Hematopoietic multipotent progenitor cell treated with erythropoietin and hydrocortisone succinate and interleukin-3 and kit ligand, for 15 days (in vitro differentiated cells): Measurements from ENCODE around the gene DAG1.

Experiments used
- DNase-seq: peaks from one replicate; pipeline ENCODE4 v3.0.0-alpha.2; 2015; ENCODE audit warnings: low spot score

DAG1 gene

DNA sequence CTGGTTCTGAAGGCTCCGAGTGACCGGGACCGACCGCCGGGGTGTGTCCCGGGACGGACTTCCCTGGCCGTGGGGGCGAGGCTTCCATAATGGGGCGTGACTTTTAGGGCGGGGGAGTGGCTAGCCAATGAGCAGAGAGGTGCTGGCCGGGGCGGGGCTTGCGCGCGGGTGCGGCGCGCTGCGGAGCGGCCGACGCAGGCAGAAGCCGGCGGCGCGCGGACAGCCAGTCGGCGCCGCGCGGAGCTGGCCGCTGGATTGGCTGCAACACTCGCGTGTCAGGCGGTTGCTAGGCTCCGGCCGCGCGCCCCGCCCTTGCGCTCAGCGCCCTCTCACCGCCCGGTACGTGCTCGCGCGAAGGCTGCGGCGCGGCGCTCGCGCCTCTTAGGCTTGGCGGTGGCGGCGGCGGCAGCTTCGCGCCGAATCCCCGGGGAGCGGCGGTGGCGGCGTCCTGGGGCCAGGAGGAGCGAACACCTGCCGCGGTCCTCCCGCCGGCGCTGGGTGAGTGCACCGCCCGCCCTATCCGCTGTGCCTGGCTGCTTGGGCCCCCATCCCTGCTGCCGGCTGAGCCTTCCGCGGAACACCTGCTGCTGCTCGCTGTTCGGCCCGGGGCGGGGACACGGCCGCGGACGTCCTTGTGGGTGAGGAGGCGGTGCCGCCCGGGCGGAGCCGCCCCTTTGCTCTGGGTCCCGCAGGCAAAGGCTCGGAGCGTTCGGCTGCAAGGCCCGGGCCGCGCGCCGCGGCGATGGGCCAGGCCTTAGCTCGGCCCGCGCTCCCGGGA, at the start of gene DAG1:
DAG1 (plus strand) TSS at position 332 of the 778 bp plus-strand sequence. CDS start 40,268 bp downstream, outside the sequence.
- peak; percentile 95 for DNase-seq

DNA sequence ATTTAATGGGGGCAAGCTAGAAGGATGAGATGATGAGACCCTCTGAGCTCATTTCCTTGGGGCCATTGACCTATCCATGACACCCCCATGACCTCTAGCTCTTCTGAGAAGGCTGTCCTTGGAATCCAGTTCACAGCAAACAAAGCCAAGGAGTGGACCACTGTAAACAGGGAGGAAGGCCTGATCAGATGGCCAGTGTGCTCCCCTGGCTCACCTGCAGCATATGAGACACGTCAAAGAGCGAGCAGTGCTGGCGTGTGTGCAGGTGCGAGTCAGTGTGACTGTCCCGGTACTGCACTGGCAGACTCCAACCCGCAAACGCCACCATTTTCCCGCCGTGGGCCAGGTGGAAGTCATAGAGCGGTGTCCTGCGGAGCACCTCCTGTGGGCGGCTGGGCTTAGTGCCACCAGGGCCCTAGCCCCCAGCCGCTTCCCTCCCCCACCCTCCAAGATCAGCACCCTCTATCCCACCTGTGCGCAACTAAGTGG, 48.1 kb upstream of the DAG1 start:
- no peak for DNase-seq

DNA sequence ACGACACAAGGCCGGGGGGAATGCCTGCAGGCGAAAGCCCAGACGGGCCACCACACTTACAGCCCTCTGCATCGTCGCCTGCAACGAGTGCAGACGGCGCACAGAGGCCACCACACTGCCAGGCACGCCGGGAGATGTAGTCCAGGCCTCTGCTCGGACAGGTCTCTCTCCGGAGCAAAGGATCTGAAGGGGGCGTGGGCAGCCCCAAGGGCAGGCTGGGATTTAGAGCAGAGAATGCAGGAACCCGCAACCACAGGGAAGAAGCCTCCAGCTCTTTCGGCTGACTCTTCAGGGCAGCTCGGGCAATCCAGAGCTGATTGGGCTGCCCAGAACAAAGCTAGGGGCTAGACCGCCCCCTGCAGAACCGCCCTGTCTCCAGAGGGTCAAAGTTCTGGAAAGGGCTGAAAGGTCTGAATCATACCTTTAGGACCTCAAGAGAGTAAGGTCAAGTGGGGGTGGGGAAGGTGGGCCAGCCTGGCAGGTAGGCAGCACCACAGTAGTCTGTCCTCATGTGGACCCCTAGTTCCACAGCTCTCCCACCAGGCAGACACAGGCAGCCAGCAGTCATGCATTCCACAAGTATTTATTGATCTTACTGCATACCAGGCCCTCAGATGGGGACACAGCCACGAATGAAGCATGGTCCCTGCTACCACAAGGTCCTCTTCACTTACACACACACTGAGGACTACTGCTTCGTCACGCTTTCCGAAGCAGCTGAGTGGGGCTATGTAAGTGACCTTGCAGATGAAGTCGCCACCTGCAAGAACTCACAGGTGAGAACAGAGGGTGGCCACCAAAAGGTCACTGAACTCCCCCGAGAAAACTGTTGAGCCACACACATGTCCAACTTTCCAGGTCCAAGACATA, 47.5 kb upstream of the DAG1 start, which contains the start of gene AMT:
AMT (minus strand) TSS at position 95 of the 870 bp plus-strand sequence; CDS start at position 72, 23 bp downstream.
- no peak for DNase-seq

GRCh38 chr3:49424816-49425215, 45.3 kb upstream of the DAG1 start:
- no peak for DNase-seq

GRCh38 chr3:49427586-49427985, 42.5 kb upstream of the DAG1 start:
- DNase-seq: no peak

- no peak for DNase-seq
These were observed 41.4 kb upstream of the DAG1 start for GRCh38 chr3:49428752-49429080.

DNA sequence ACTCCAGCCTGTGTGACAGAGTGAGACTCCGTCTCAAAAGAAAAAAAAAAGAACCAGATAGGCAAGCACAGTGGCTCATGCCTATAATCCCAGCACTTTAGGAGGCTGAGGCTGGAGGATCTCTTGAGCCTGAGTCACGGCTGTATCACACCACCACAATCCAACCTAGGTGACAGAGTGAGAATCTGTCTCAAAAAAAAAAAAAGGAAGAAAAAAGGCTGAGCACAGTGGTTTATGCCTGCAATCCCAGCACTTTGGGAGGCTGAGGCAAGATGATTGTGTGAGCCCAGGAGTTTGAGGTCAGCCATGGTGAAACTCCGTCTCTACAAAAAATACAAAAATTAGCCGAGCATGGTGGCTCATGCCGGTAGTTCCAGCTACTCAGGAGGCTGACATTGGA, 35.3 kb upstream of the DAG1 start:
- DNase-seq: no peak

DNA sequence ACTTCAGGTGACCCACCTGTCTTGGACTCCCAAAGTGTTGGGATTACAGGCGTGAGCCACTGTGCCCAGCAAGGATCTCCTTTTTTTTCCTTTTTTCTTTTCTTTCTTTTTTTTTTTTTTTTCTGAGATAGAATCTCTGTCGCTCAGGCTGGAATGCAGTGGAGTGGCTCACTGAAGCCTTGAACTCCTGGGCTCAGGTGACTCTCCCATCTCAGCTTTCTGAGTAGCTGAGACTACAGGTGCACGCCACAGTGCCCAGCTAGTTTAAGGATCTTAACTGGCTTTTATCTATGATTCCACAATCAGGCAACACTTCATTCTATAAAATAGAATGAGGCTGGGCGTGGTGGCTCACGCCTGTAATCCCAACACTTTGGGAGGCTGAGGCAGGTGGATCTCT, 24.7 kb upstream of the DAG1 start:
- no peak for DNase-seq

DNA sequence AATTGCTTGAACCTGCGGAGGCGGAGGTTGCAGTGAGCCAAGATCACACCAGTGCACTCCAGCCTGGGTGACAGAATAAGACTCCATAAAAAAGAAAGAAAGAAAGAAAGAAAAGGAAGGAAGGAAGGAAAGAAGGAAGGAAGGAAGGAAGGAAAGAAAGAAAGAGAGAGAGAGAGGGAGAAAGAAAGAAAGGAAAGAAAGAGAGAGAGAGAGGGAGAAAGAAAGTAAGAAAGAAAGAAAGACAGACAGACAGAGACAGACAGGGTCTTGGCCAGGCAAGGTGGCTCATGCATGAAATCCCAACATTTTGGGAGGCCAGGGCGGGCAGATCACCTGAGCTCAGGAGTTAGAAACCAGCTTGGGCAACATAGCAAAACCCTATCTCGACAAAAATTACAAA, 16.4 kb upstream of the DAG1 start:
- no peak for DNase-seq

GRCh38 chr3:49454458-49454857, 15.6 kb upstream of the DAG1 start:
- DNase-seq: no peak

DNA sequence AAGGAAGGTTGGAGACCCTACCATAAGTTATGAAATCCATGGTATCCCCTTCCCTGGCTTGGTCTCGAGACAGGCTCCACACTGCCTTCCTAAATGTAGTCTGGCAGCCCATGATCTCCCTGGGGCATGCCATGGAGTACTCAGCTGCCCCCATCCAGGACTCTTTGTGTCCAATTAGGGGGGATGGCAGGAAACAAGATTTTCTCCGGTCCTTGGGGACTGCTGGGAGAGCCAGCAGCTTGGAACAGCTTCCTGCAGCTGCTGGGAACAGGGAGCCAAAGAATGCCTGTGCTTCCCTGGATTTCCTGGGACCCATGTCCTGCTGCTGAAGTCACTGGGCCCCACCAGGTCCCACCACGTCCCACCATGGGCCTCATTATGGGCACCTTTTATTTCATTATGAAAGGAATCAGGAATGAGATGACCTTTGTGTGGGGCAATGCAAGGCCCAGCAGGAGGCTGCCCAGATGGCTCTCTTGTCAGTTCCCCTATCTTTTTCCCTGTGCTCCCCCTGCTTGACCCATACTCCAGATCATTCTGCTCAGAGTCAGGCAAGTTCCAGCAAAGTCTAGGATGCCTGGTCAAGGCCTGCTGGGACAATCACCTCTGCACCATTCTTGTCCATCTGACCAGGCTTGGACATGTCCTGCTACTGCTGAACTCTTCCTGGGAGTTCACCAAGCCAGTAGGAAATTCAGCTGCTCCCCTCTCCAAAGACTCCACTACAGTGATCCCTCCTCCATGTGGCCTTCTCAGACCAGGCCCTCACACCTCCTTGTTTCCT, 15.0 kb upstream of the DAG1 start:
- no peak for DNase-seq

DNA sequence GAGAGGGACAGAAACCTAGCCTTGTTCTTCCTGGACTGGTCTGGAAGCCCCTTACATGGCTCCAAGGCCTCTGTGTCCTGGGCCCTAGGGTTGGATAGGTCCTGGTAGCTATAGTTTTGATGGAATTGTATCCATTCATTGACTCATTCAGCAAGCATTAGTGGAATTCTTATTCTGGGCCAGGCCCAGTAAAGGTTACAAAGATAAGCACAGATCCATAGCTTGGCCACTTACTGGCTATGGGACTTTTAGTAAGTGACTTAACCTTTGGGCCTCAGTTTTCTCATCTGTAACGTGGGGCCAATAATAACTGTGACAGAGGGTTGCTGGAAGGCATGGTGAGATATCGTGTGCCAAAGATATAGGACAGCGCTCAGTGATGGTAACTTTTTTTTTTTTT, 13.6 kb upstream of the DAG1 start:
- DNase-seq: no peak

- DNase-seq: no peak
These were observed 9.7 kb upstream of the DAG1 start for GRCh38 chr3:49460188-49460890.

- no peak for DNase-seq
These were observed 9.1 kb upstream of the DAG1 start for GRCh38 chr3:49460956-49461355.

DNA sequence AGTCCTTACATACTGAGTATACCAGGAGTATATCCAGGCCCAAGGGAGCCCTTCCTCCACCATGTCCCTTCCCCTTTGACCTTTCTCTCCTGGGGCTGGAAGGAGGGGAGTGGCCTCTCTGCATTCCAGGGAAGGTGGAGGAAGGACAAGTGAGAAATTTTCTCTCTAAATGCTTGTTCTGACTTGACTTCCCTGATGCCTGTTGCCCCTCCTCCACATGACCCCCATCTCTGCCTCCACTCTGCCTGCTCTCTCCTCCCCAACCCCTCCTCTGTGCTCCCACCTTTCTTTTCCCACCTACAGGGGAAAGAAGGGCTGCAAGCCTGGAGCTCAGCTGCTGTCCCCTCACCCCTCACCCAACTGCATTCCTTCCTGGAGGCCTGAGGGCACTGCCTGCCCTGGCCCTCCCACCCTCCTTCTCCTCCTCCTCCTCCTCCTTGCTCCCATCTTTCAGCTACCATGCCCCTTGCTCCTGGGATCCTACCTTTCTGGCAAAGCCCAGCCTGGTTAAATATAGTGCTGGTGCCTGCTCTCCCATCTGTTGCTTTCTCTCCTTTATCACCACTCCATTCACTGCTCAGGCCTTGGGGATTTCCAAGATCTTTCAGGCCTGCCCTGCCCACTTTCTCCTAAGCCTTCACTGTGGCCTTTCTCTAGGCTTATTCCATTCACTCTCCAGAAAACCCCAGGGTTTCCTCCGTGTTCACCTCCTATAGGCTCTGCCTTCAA, 8.5 kb upstream of the DAG1 start:
- DNase-seq: no peak

- DNase-seq: no peak
These were observed 7.8 kb upstream of the DAG1 start for GRCh38 chr3:49462222-49462621.

DNA sequence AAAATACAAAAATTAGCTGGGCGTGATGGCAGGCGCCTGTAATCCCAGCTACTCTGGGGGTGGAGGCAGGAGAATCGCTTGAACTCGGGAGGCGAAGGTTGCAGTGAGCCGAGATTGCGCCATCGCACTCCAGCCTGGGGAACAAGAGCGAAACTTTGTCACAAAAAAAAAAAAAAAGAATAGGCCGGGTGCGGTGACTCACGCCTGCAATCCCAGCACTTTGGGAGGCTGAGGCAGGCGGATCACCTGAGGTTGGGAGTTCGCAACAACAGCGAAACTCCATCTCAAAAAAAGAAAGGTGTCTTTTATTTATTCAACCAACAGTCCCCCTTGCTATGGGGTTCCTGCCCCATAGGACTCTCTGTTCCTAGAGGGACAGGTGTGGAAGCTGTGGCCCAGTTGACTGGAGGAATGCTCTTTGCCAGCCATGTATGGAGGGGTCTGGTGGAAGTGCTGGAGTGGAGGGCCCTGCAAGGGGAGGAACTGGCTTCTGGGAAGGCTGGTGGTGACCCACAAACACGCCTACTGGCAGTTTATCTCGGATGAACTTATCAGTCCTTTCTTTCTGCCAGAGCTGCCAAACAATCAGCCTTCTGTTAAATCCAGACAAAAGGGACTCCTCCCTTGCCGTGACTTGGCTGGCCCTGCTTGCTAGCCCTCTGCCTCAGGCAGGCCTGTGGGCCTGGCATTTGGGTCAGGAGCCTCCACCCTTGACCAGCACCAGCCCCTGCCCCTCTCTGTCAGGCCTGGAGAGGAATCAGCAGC, 4.6 kb upstream of the DAG1 start:
- DNase-seq: peak; percentile 22

- no peak for DNase-seq
These were observed 4.0 kb upstream of the DAG1 start for GRCh38 chr3:49466085-49466484.

DNA sequence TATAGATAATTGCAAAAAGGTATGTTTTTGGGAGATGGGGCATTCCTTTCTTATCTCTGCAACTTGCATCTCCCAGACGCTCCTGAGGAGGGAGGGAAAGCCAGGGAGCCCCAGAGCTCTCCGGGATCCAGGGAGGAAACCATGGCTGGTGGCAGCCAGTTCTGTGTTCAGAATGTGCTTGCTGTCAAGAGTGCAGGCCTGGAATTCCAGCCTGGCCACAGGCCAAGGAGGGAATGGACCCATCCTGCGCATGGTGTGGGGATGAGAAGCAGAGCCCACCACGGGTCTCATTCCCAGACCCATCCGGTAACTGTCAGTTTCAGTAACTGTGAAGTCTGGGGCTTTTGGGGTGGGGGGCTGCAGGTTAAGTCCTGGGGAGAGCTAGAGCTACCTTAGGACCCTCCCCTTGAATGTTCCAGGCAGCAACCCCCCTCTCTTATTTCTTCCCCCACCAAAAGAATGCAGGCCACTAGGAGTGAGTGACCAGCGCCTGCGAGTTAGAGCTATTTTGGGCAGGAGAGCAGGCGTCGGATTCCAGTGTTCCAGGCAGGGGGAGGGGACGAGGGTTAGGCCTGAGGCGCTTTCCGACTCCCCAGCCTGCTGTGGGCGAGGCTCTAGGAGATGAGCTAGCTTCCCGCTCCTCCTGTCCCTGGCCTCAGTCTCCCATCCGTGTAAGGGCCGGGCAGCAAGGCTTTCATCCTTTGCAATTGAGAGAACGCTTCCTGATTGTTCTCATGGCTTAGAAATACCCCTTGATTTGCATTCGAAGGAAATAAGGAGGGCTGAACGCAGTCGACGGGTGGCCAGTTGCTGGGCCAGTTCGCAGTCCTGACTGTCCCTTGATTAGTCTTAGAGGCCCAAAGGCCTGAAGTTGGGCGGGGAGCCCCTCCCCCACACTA, 781 bp upstream of the DAG1 start:
- DNase-seq: no peak
